Activated T-cell treated with anti-CD3 and anti-CD28 coated beads, Interleukin-2, amount 50 U/mL, for 72 hours (primary cell): ENCODE data around the gene ZNF468. TPM values are rescaled to one million over a fixed set of nuclear protein-coding genes. Genes with fewer than 3 reads are reported as not detected.
"Not testable (repeated sequence)": the region's sequence is repeated elsewhere in the genome, so short reads cannot be mapped to it uniquely, and the experiment has no call there.

ENCODE experiments used
- ATAC-seq, 2 donors: fragments of 150-1000 bp; cut with Tn5 transposase; replicated peaks in 1 of 2; 2 replicates each; pipeline ENCODE4 v1.10.0; 2021; ENCODE audit warnings: moderate library complexity in 2 of 2, mild to moderate bottlenecking in 1 of 2
- DNase-seq, 2 donors: peaks; one replicate each; pipeline ENCODE4 v3.0.0; 2021 to 2022; ENCODE audit warnings: mixed read lengths in 1 of 2
- H3K27ac Mint-ChIP-seq: one replicate; pipeline ENCODE4 v1.8.0; 2022; ENCODE audit warnings: mild to moderate bottlenecking, moderate library complexity, mixed read lengths
- H3K27me3 Mint-ChIP-seq: one replicate; pipeline ENCODE4 v1.8.0; 2022; ENCODE audit warnings: low read depth, mixed read lengths
- H3K36me3 Mint-ChIP-seq, 2 donors: one replicate each; pipeline ENCODE4 v1.8.0; 2022; ENCODE audit warnings: mixed read lengths in 2 of 2, mild to moderate bottlenecking in 1 of 2; ENCODE audit not compliant: insufficient read depth in 2 of 2
- H3K4me1 Mint-ChIP-seq: one replicate; pipeline ENCODE4 v1.8.0; 2022; ENCODE audit warnings: low read depth, mixed read lengths
- H3K4me3 Mint-ChIP-seq, 2 donors: one replicate each; pipeline ENCODE4 v1.8.0; 2022; ENCODE audit warnings: mild to moderate bottlenecking in 2 of 2, mixed read lengths in 2 of 2, moderate library complexity in 2 of 2
- H3K9me3 Mint-ChIP-seq, 2 donors: one replicate each; pipeline ENCODE4 v1.8.0; 2022; ENCODE audit warnings: mixed read lengths in 2 of 2
- total RNA-seq, 2 donors: library from RNA; stranded (reverse); gene quantifications; one replicate each; pipeline ENCODE4 v1.2.3, GENCODE V29; 2022

The ZNF468 gene
- 10 to 100 TPM; 11.3 to 16.2 TPM for total RNA-seq

- peak; percentile 73 to 75 for DNase-seq
- Mint-ChIP-seq H3K9me3 (peaks cover 13 to 14% of the 10 kb centered on the region in 2 donors), H3K4me1 (peaks cover 23% of the 10 kb centered on the region), H3K4me3 (peak within 1 kb of the TSS; percentile 92 to 97), H3K27ac (peak within 1 kb of the TSS; percentile 89), H3K36me3 (peaks cover 25 to 30% of the 10 kb centered on the region in 2 donors)
- not testable (repeated sequence) for H3K27me3 Mint-ChIP-seq
- ATAC-seq, result peak; percentile 99 to 100
These were observed at the start of gene ZNF468 for GRCh38 chr19:52857378-52858191. Gene ZNF468, minus strand, starts transcription at chr19:52857619. Its CDS starts 3,347 bp downstream, at chr19:52854272.

- H3K9me3 Mint-ChIP-seq, result peaks cover 10 to 20% of the 10 kb centered on the region in 2 donors
- H3K4me3 Mint-ChIP-seq, H3K27ac Mint-ChIP-seq, H3K4me1 Mint-ChIP-seq, H3K27me3 Mint-ChIP-seq, ATAC-seq, DNase-seq: not testable (repeated sequence)
- peaks cover 23 to 37% of the 10 kb centered on the region in 2 donors for H3K36me3 Mint-ChIP-seq
These were observed 46.8 kb upstream of the ZNF468 start for GRCh38 chr19:52904052-52904780.

GRCh38 chr19:52901842-52902241, 44.4 kb upstream of the ZNF468 start:
- DNase-seq, result no peak
- Mint-ChIP-seq H3K9me3 (peaks cover 8 to 18% of the 10 kb centered on the region in 2 donors), H3K4me3 (no peak overlapping the region), H3K27ac (no peak overlapping the region), H3K36me3 (peaks cover 17 to 27% of the 10 kb centered on the region in 2 donors), H3K27me3 (no peaks in the 10 kb centered on the region), H3K4me1 (peaks cover 9% of the 10 kb centered on the region)
- ATAC-seq, result no peak

GRCh38 chr19:52898596-52898995, 41.2 kb upstream of the ZNF468 start:
- H3K9me3 Mint-ChIP-seq, DNase-seq, ATAC-seq, H3K27me3 Mint-ChIP-seq: not testable (repeated sequence)
- peaks cover 9 to 27% of the 10 kb centered on the region in 2 donors for H3K36me3 Mint-ChIP-seq
- peaks cover 19% of the 10 kb centered on the region for H3K4me1 Mint-ChIP-seq
- H3K4me3 Mint-ChIP-seq, result peak overlapping the region; percentile 6 to 40
- peak overlapping the region; percentile 33 for H3K27ac Mint-ChIP-seq

DNA sequence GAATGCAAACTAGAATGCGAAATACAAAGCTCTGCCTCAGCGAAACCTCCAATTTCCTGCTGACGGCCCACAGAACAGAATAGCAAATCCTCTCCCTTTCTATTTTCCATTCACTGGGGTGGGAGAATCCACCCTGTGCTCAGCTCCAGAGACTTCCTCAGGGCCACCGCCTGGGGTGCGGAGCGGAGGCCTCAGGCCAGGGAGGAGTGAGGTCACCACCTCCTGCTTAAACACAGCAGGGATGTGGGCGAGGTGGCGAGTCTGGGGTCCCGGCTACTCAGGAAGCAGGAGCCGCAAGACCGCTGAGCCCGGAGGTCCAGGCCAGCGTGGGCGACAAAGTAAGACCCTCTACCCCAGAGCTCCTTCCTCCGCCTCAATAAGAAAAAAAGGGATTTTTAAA, 40.7 kb upstream of the ZNF468 start:
- Mint-ChIP-seq H3K36me3 (peaks cover 9 to 28% of the 10 kb centered on the region in 2 donors), H3K4me1 (peaks cover 19% of the 10 kb centered on the region), H3K4me3 (peak overlapping the region; percentile 90 to 93), H3K27ac (no peak overlapping the region), H3K9me3 (peaks cover 6 to 8% of the 10 kb centered on the region in 2 donors), H3K27me3 (no peaks in the 10 kb centered on the region)
- ATAC-seq (no peak), DNase-seq (no peak)

DNA sequence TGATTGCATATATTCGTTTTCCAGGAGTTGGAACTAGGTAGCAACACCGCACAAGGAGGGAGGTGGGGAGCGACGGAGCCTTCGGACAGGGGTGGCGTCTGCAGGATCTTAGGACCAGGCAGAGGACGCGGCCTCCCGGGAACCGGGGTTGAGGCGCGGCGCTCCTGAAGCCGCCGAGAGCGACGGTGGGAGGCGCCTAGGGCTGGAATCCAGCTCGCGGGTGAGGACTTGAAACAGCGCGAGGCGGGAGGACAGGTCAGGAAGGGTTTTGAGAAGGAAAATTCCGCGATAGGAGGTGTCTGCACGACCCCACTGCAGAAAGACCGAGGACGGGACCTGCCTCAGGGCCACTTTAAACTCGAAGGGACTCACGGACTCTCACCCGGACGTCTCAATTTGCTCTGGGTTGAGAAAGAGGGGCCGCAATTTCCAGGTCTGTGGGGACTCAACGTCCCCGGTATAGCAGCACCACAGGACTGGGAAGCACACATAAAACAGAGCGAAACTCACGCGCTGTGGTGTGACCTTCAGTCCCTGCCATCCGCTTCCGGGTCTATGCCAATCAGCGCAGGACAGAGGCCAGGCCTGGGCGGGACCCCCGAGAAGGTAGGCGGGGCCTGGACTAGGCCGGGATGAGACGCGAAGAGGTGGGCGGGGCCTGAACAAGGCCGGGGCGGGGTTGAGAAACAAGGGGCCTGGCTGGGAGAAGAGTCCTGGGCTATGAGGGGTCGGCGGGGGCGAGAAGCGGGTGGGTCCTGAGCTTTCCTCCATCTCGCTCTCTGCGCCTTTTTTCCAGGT, 39.9 kb upstream of the ZNF468 start, which contains the start of gene ZNF320:
TSS of gene ZNF320 (minus strand) at position 498 of the 798 bp plus-strand sequence. CDS start 7,380 bp downstream, outside the sequence.
- peak; percentile 100 for ATAC-seq

DNA sequence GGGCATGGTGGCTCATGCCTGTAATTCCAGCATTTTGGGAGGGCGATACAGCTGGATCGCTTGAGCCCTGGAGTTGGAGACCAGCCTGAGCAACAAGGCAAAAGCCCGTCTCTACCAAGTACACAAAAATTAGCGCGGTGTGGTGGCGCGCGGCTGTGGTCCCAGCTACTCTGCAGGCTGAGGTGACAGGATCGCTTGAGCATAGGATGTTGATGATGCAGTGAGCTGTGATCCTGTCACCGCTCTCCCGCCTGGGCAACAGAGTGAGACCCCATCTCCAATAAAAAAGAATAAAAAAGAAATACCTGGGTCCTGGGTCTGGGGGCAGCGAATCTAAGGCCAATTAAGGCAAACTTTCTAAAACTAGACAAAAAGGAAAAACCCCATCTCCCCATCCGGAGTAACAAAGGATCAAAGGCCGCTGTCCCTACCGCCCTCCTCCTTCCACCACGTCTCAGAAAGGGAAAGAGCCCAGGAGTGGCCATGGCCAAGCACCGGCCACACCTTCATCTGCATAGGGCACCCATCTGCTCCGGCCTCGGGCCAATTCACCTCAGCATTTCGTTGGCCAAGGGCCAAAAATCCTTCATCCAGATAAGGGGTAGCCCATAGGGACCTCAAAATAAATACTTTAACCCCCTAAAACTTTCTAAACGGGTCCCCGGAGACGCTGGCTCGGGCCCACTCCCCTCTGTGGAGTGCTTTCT, 39.2 kb upstream of the ZNF468 start:
- ATAC-seq (no peak), DNase-seq (no peak)
- Mint-ChIP-seq H3K27me3 (no peaks in the 10 kb centered on the region), H3K27ac (peak overlapping the region; percentile 82), H3K4me3 (peak overlapping the region; percentile 90 to 93), H3K9me3 (peaks cover 6 to 8% of the 10 kb centered on the region in 2 donors), H3K36me3 (peaks cover 13 to 37% of the 10 kb centered on the region in 2 donors), H3K4me1 (peaks cover 19% of the 10 kb centered on the region)

More for the DNA sequence above, 39.9 kb upstream of the ZNF468 start, which contains the start of gene ZNF320:
- Mint-ChIP-seq H3K27ac (peak within 1 kb of the TSS; percentile 82), H3K27me3 (no peaks in the 10 kb centered on the region), H3K36me3 (peaks cover 13 to 33% of the 10 kb centered on the region in 2 donors), H3K9me3 (peaks cover 6 to 8% of the 10 kb centered on the region in 2 donors), H3K4me3 (peak within 1 kb of the TSS; percentile 90 to 93), H3K4me1 (peaks cover 19% of the 10 kb centered on the region)
- DNase-seq, result peak; percentile 95

- Mint-ChIP-seq H3K9me3 (peaks cover 7 to 8% of the 10 kb centered on the region in 2 donors), H3K4me3 (no peak overlapping the region), H3K4me1 (peaks cover 6% of the 10 kb centered on the region), H3K27ac (no peak overlapping the region), H3K27me3 (no peaks in the 10 kb centered on the region), H3K36me3 (peaks cover 33 to 73% of the 10 kb centered on the region in 2 donors)
- DNase-seq, result no peak
- no peak for ATAC-seq
These were observed 33.9 kb upstream of the ZNF468 start for GRCh38 chr19:52891336-52891735.

- H3K36me3 Mint-ChIP-seq, result peaks cover 35 to 77% of the 10 kb centered on the region in 2 donors
- H3K27me3 Mint-ChIP-seq, result no peaks in the 10 kb centered on the region
- ATAC-seq, result no peak
- DNase-seq, result no peak
- peaks cover 7% of the 10 kb centered on the region in 2 donors for H3K9me3 Mint-ChIP-seq
- peaks cover 5% of the 10 kb centered on the region for H3K4me1 Mint-ChIP-seq
- H3K27ac Mint-ChIP-seq, result no peak overlapping the region
- no peak overlapping the region for H3K4me3 Mint-ChIP-seq
These were observed 32.5 kb upstream of the ZNF468 start for GRCh38 chr19:52889931-52890330.

GRCh38 chr19:52889076-52889475, 31.7 kb upstream of the ZNF468 start:
- DNase-seq (no peak), ATAC-seq (no peak)
- Mint-ChIP-seq H3K27me3 (no peaks in the 10 kb centered on the region), H3K4me1 (no peaks in the 10 kb centered on the region), H3K27ac (no peak overlapping the region), H3K9me3 (peaks cover 5 to 7% of the 10 kb centered on the region in 2 donors), H3K4me3 (no peak overlapping the region), H3K36me3 (peaks cover 40 to 77% of the 10 kb centered on the region in 2 donors)

GRCh38 chr19:52880895-52881389, 23.5 kb upstream of the ZNF468 start:
- Mint-ChIP-seq H3K4me1 (no peaks in the 10 kb centered on the region), H3K27ac (no peak overlapping the region), H3K4me3 (no peak overlapping the region), H3K9me3 (peaks cover 23 to 36% of the 10 kb centered on the region in 2 donors), H3K36me3 (peaks cover 48 to 69% of the 10 kb centered on the region in 2 donors), H3K27me3 (no peaks in the 10 kb centered on the region)
- ATAC-seq, result no peak
- DNase-seq, result no peak

DNA sequence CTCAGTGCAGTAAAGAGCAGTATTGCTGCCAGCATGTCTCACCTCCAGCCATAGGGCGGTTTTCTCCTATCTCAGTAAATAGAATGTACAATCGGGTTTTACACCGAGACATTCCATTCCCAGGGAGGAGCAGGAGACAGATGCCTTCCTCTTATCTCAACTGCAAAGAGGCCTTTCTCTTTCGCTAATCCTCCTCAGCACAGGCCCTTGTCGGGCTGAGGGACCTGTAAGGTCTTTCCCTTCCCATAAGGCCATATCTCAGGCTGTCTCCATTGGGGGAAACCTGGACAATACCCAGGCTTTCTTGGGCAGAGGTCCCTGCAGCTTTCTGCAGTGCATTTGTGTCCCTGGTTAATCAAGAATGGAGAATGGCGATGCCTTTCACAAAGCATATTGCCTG, 15.6 kb upstream of the ZNF468 start:
- not testable (repeated sequence) for H3K4me1 Mint-ChIP-seq, H3K27me3 Mint-ChIP-seq, ATAC-seq, H3K27ac Mint-ChIP-seq, H3K4me3 Mint-ChIP-seq, DNase-seq
- H3K36me3 Mint-ChIP-seq, result peaks cover 18 to 23% of the 10 kb centered on the region in 2 donors
- peaks cover 18% of the 10 kb centered on the region in 2 donors for H3K9me3 Mint-ChIP-seq
